HUES64 (cell line): ENCODE measurements around the gene TMEM170A.
"Not testable (repeated sequence)": the region's sequence is repeated elsewhere in the genome, so short reads cannot be mapped to it uniquely, and the experiment has no call there.

ENCODE experiments used
- H3K27ac ChIP-seq: 2 replicates; pipeline ENCODE4 v1.7.0; 2013; ENCODE audit warnings: low read depth, low read length, inconsistent platforms
- H3K27me3 ChIP-seq: 2 replicates; pipeline ENCODE4 v1.6.1; 2013; ENCODE audit warnings: mild to moderate bottlenecking, low read length; ENCODE audit not compliant: insufficient read depth
- H3K36me3 ChIP-seq: 2 replicates; pipeline ENCODE4 v1.6.1; 2013; ENCODE audit warnings: mild to moderate bottlenecking, low read length; ENCODE audit not compliant: insufficient read depth
- H3K4me1 ChIP-seq: 2 replicates; pipeline ENCODE4 v1.6.1; 2013; ENCODE audit warnings: mild to moderate bottlenecking, low read length, moderate library complexity; ENCODE audit not compliant: insufficient read depth
- H3K4me3 ChIP-seq: 2 replicates; pipeline ENCODE4 v1.5.1; 2013; ENCODE audit warnings: mild to moderate bottlenecking, low read length, moderate library complexity
- H3K9ac ChIP-seq: 2 replicates; pipeline ENCODE4 v1.6.1; 2013; ENCODE audit warnings: mild to moderate bottlenecking, low read depth, low read length
- H3K9me3 ChIP-seq: 2 replicates; pipeline ENCODE4 v1.6.1; 2013; ENCODE audit warnings: low read depth, low read length; ENCODE audit not compliant: insufficient read depth
- WGBS: fragments of 150-250, 120-280 bp; methylation state at CpG from one replicate; pipeline ENCODE4 v1.1.7; 2013; ENCODE audit warnings: missing lambda C conversion rate; 5-methylcytosine and 5-hydroxymethylcytosine counted together

Gene TMEM170A

GRCh38 chr16:75446416-75446815 is 18.1 kb downstream of the TMEM170A start:
- Histone ChIP-seq H3K9me3 (no peaks in the 10 kb centered on the region), H3K27ac (no peak overlapping the region), H3K36me3 (peaks cover 40% of the 10 kb centered on the region), H3K4me1 (no peaks in the 10 kb centered on the region), H3K9ac (no peak overlapping the region), H3K4me3 (no peak overlapping the region), H3K27me3 (no peaks in the 10 kb centered on the region)

- H3K36me3 ChIP-seq: peaks cover 29% of the 10 kb centered on the region
- no peaks in the 10 kb centered on the region for H3K9me3 ChIP-seq
- no peaks in the 10 kb centered on the region for H3K4me1 ChIP-seq
- H3K4me3 ChIP-seq: no peak overlapping the region
- H3K27me3 ChIP-seq: no peaks in the 10 kb centered on the region
- no peak overlapping the region for H3K27ac ChIP-seq
- 77% methylated on average over 5 of the region's 5 CpGs for whole genome bisulfite sequencing
- no peak overlapping the region for H3K9ac ChIP-seq
Measured at GRCh38 chr16:75445298-75445697, 19.2 kb downstream of the TMEM170A start.

GRCh38 chr16:75443298-75443697 is 21.2 kb downstream of the TMEM170A start:
- no peak overlapping the region for H3K4me3 ChIP-seq
- no peaks in the 10 kb centered on the region for H3K9me3 ChIP-seq
- H3K27ac ChIP-seq: no peak overlapping the region
- no peak overlapping the region for H3K9ac ChIP-seq
- peaks cover 17% of the 10 kb centered on the region for H3K36me3 ChIP-seq
- no peaks in the 10 kb centered on the region for H3K4me1 ChIP-seq
- H3K27me3 ChIP-seq: no peaks in the 10 kb centered on the region
- WGBS: 94% methylated on average over 2 of the region's 3 CpGs

- 2% methylated on average over 32 of the region's 32 CpGs for WGBS
- H3K9ac ChIP-seq: peak overlapping the region; percentile 83
- H3K27me3 ChIP-seq: no peaks in the 10 kb centered on the region
- peak overlapping the region; percentile 87 for H3K4me3 ChIP-seq
- H3K9me3 ChIP-seq: no peaks in the 10 kb centered on the region
- no peaks in the 10 kb centered on the region for H3K4me1 ChIP-seq
- H3K27ac ChIP-seq: peak overlapping the region; percentile 85
- 0 out of 2 replicates have a peak, but pooled peaks cover 2% of the 10 kb centered on the region for H3K36me3 ChIP-seq
Measured at GRCh38 chr16:75433732-75434413, 30.6 kb downstream of the TMEM170A start.

GRCh38 chr16:75432828-75433731 is 31.4 kb downstream of the TMEM170A start, which contains the start of gene CFDP1:
Gene CFDP1 (minus strand): TSS chr16:75433503. CDS start chr16:75433352, 151 bp downstream.
- H3K36me3 ChIP-seq: 0 out of 2 replicates have a peak, but pooled peaks cover 2% of the 10 kb centered on the region
- H3K27ac ChIP-seq: peak within 1 kb of the TSS; percentile 85
- H3K9me3 ChIP-seq: no peaks in the 10 kb centered on the region
- H3K4me3 ChIP-seq: peak within 1 kb of the TSS; percentile 87
- WGBS: under 1% methylated on average over 85 of the region's 85 CpGs
- H3K9ac ChIP-seq: peak within 1 kb of the TSS; percentile 83
- no peaks in the 10 kb centered on the region for H3K4me1 ChIP-seq
- no peaks in the 10 kb centered on the region for H3K27me3 ChIP-seq

GRCh38 chr16:75429621-75430403 is 34.7 kb downstream of the TMEM170A start:
- H3K4me3 ChIP-seq: no peak overlapping the region
- 0 out of 2 replicates have a peak, but pooled peaks cover 2% of the 10 kb centered on the region for H3K36me3 ChIP-seq
- no peaks in the 10 kb centered on the region for H3K9me3 ChIP-seq
- no peak overlapping the region for H3K9ac ChIP-seq
- no peaks in the 10 kb centered on the region for H3K27me3 ChIP-seq
- H3K27ac ChIP-seq: no peak overlapping the region
- WGBS: 85% methylated on average over 11 of the region's 11 CpGs
- no peaks in the 10 kb centered on the region for H3K4me1 ChIP-seq

- not testable (repeated sequence) for H3K9ac ChIP-seq, H3K36me3 ChIP-seq, H3K4me1 ChIP-seq, H3K9me3 ChIP-seq, H3K27me3 ChIP-seq, H3K4me3 ChIP-seq, H3K27ac ChIP-seq
- 91% methylated on average over 2 of the region's 2 CpGs for WGBS
Measured at GRCh38 chr16:75426524-75426923, 38.0 kb downstream of the TMEM170A start.

GRCh38 chr16:75424105-75424762 is 40.3 kb downstream of the TMEM170A start:
- not testable (repeated sequence) for H3K36me3 ChIP-seq, H3K4me3 ChIP-seq, H3K27me3 ChIP-seq, H3K27ac ChIP-seq, H3K9ac ChIP-seq, H3K9me3 ChIP-seq
- WGBS: 87% methylated on average over 18 of the region's 18 CpGs
- peaks cover 26% of the 10 kb centered on the region for H3K4me1 ChIP-seq

- H3K27me3 ChIP-seq: no peaks in the 10 kb centered on the region
- H3K4me3 ChIP-seq: no peak overlapping the region
- WGBS: 71% methylated on average over 4 of the region's 4 CpGs
- no peaks in the 10 kb centered on the region for H3K36me3 ChIP-seq
- no peaks in the 10 kb centered on the region for H3K9me3 ChIP-seq
- H3K4me1 ChIP-seq: peaks cover 26% of the 10 kb centered on the region
- no peak overlapping the region for H3K9ac ChIP-seq
- no peak overlapping the region for H3K27ac ChIP-seq
Measured at GRCh38 chr16:75423723-75424104, 40.8 kb downstream of the TMEM170A start.

GRCh38 chr16:75421820-75422126 is 42.7 kb downstream of the TMEM170A start:
- Histone ChIP-seq H3K27ac (peak overlapping the region; percentile 65; the same call in 1 of the 2 replicates), H3K27me3 (no peaks in the 10 kb centered on the region), H3K9ac (no peak overlapping the region), H3K9me3 (no peaks in the 10 kb centered on the region), H3K4me1 (peaks cover 26% of the 10 kb centered on the region), H3K36me3 (no peaks in the 10 kb centered on the region), H3K4me3 (no peak overlapping the region)
- 97% methylated on average over 1 of the region's 1 CpG for WGBS
